Heart right ventricle (tissue), 16 donors: Measurements from ENCODE around the gene SYT14. TPM values are rescaled to one million over a fixed set of nuclear protein-coding genes. Genes with fewer than 3 reads are reported as not detected.

Source experiments
- ATAC-seq, 8 donors: fragments of 200-7000 bp; cut with Tn5 transposase; one replicate each; pipeline ENCODE4 v1.9.1; 2020; ENCODE audit warnings: mild to moderate bottlenecking in 8 of 8, moderate library complexity in 8 of 8, moderate number of reproducible peaks in 1 of 8
- DNase-seq, 2 donors: peaks; one replicate each; pipeline ENCODE4 v3.0.0-alpha.2; 2020
- H3K27ac ChIP-seq, 10 donors: fragments of 200-600 bp; sonication (generic) in 2 of 10; one replicate each; pipeline versions ENCODE4 v1.5.0 to v1.8.0; 2020 to 2022; ENCODE audit warnings: mild to moderate bottlenecking in 3 of 10
- H3K27me3 ChIP-seq, 7 donors: fragments of 200-600 bp; one replicate each; pipeline ENCODE4 v1.8.0; 2021 to 2022; ENCODE audit warnings: mild to moderate bottlenecking in 2 of 7
- H3K36me3 ChIP-seq, 9 donors: fragments of 200-600 bp; sonication (generic) in 1 of 9; one replicate each; pipeline versions ENCODE4 v1.5.0 to v1.8.0; 2020 to 2022; ENCODE audit warnings: mild to moderate bottlenecking in 2 of 9
- H3K4me1 ChIP-seq, 9 donors: fragments of 200-600 bp; sonication (generic) in 1 of 9; one replicate each; pipeline versions ENCODE4 v1.5.0 to v1.8.0; 2020 to 2022; ENCODE audit warnings: mild to moderate bottlenecking in 4 of 9
- H3K4me3 ChIP-seq, 10 donors: fragments of 200-600 bp; sonication (generic) in 2 of 10; one replicate each; pipeline versions ENCODE4 v1.5.0 to v1.8.0; 2020 to 2022; ENCODE audit warnings: mild to moderate bottlenecking in 7 of 10, moderate library complexity in 2 of 10
- H3K9me3 ChIP-seq, 11 donors: fragments of 200-600 bp in 10 of 11; sonication (generic) in 2 of 11; one replicate each; pipeline versions ENCODE4 v1.5.0 to v1.8.0; 2013 to 2022; ENCODE audit warnings: mild to moderate bottlenecking in 2 of 11, control low read depth in 1 of 11, moderate library complexity in 1 of 11
- CTCF ChIP-seq, 9 donors: fragments of 200-600 bp; sonication (generic) in 2 of 9; IDR thresholded peaks; one replicate each; pipeline versions ENCODE4 v1.5.0 to v1.8.0; 2021 to 2022; ENCODE audit warnings: antibody characterized with exemption in 9 of 9, mild to moderate bottlenecking in 5 of 9, moderate library complexity in 1 of 9
- WGBS, 2 donors: extraction: QIAGEN DNeasy Blood & Tissue Kit; methylation state at CpG; one replicate each; pipeline ENCODE4 v1.1.7; 2013; ENCODE audit warnings: inconsistent platforms in 1 of 2; 5-methylcytosine and 5-hydroxymethylcytosine counted together
- intact Hi-C, 10 donors: fragments of 100-400 bp; cut with DNase I; formaldehyde crosslinking; loops; one replicate each; pipeline versions ENCODE4 v1.11.1 to v1.14.2; 2022
- polyA plus RNA-seq, 2 donors: library from polyadenylated mRNA; stranded (reverse); fragments of 200-250 nt; gene quantifications; one replicate each; pipeline ENCODE4 v1.2.3, GENCODE V29; 2013
- total RNA-seq, 10 donors: library from RNA; stranded (reverse); fragmentation: NEBNext Ultra II Directional in 3 of 10; extraction: Animal tissue kit (Norgen Biotek cat#: 25700) in 3 of 10; gene quantifications; one replicate each; pipeline versions ENCODE4 v1.2.1 to v1.2.4, GENCODE V29; 2021 to 2023
- donor health status: Arrhythmogenic right ventricular cardiomyopathy.
- donor health status: ischemic (EF 13 %, LVEDD 7.1; RV severe dilation, severe dysfunction).
- donor health status: healthy with polysubstance abuse.
- donor health status: DM: no; HTN: yes; CAD: no.
- donor health status: DM: no; HTN: no; CAD: no.
- donor health status: ischemic (EF 25% LVEDD 6.9; RV normal size, moderate dysfunction).
- donor health status: ischemic (EF 25% LVEDD 5.7; RV mildly dilated, moderate dysfunction).
- donor health status: healthy.
- donor health status: DM: yes; HTN: yes; CAD: no.
- donor health status: Ischemic cardiomyopathy.
- donor health status: ischemic (EF 35%, LVEDD 5.7; RV mildly dilated, moderate dysfunction).
- donor health status: nonischemic (EF 11% LVEDD 7.7; RV severe dilation, severe dysfunction).
- donor health status: DM: yes; HTN: yes; CAD: no.
- donor health status: PGD.
- donor health status: ischemic (EF 29% LVEDD 5.4; RV normal size, mild dysfunction).
- donor health status: nonischemic (EF 23%, LVEDD 6.1; RV moderate dilation, normal function).

The SYT14 gene
- total and polyA plus RNA-seq, 12 donors = 0.06 TPM; not detected in 11

- no peak overlapping the region for H3K27ac ChIP-seq
- no peaks in the 10 kb centered on the region for H3K27me3 ChIP-seq
- 23% methylated on average over 1 of the region's 1 CpG for WGBS, 2 donors
- intact Hi-C loops = no loop called here
- DNase-seq (no peak), ATAC-seq (no peak)
- no peaks in the 10 kb centered on the region for H3K4me1 ChIP-seq
- no peaks in the 10 kb centered on the region for H3K36me3 ChIP-seq
- no peak for TF ChIP-seq CTCF (IDR thresholded peaks at IDR 0.05)
- H3K4me3 ChIP-seq = no peak overlapping the region
- H3K9me3 ChIP-seq = no peaks in the 10 kb centered on the region
Observed at GRCh38 chr1:210061992-210062391, 124.0 kb downstream of the SYT14 start.

- intact Hi-C loops = no loop called here
- Histone ChIP-seq H3K4me1 (no peaks in the 10 kb centered on the region), H3K27ac (no peak overlapping the region), H3K9me3 (no peaks in the 10 kb centered on the region), H3K36me3 (no peaks in the 10 kb centered on the region), H3K27me3 (peaks cover 0 to 2% (median 0%) of the 10 kb centered on the region in 7 donors), H3K4me3 (no peak overlapping the region)
- no peak for TF ChIP-seq CTCF (IDR thresholded peaks at IDR 0.05)
- no peak for ATAC-seq
- DNase-seq = no peak
- 73 to 75% methylated on average over 3 of the region's 3 CpGs for WGBS, 2 donors
Observed at GRCh38 chr1:210070531-210070930, 132.5 kb downstream of the SYT14 start.

- peaks cover 0 to 2% (median 0%) of the 10 kb centered on the region in 7 donors for H3K27me3 ChIP-seq
- peaks cover 0 to 5% (median 0%) of the 10 kb centered on the region in 11 donors for H3K9me3 ChIP-seq
- ATAC-seq = no peak
- H3K4me1 ChIP-seq = no peaks in the 10 kb centered on the region
- H3K36me3 ChIP-seq = no peaks in the 10 kb centered on the region
- intact Hi-C loops = no loop called here
- no peak overlapping the region for H3K4me3 ChIP-seq
- no peak overlapping the region for H3K27ac ChIP-seq
- no peak for DNase-seq
- no peak for TF ChIP-seq CTCF (IDR thresholded peaks at IDR 0.05)
Observed at GRCh38 chr1:210072129-210072528, 134.1 kb downstream of the SYT14 start.

- DNase-seq (no peak), ATAC-seq (no peak)
- intact Hi-C loops = no loop called here
- no peak for TF ChIP-seq CTCF (IDR thresholded peaks at IDR 0.05)
- Histone ChIP-seq H3K36me3 (no peaks in the 10 kb centered on the region), H3K9me3 (peaks cover 0 to 5% (median 0%) of the 10 kb centered on the region in 11 donors), H3K4me1 (no peaks in the 10 kb centered on the region), H3K4me3 (no peak overlapping the region), H3K27ac (no peak overlapping the region), H3K27me3 (peaks cover 0 to 2% (median 0%) of the 10 kb centered on the region in 7 donors)
Observed at GRCh38 chr1:210072896-210073504, 135.0 kb downstream of the SYT14 start.
